Smooth muscle cell (in vitro differentiated cells): ENCODE results near the gene GTF2A1L. TPM values are rescaled to one million over a fixed set of nuclear protein-coding genes. Genes with fewer than 3 reads are reported as not detected.

ENCODE experiments used
- DNase-seq: peaks from one replicate; lab custom pipeline; 2025; ENCODE audit not compliant: unreplicated experiment; lab: John Stamatoyannopoulos, UW
- H2AFZ ChIP-seq: fragments of 200-600 bp; sonication (generic); 2 replicates; pipeline ENCODE4 v1.6.0; 2016; ENCODE audit warnings: antibody characterized with exemption, low read depth, mild to moderate bottlenecking
- H3F3A ChIP-seq: fragments of 200-600 bp; sonication (generic); 2 replicates; pipeline ENCODE4 v1.6.0; 2017; ENCODE audit warnings: antibody characterized with exemption, low read depth
- H3K27ac ChIP-seq: fragments of 200-600 bp; sonication (generic); 2 replicates; pipeline ENCODE4 v1.5.1; 2016; ENCODE audit warnings: low read depth, mild to moderate bottlenecking
- H3K27me3 ChIP-seq: fragments of 200-600 bp; sonication (generic); 2 replicates; pipeline ENCODE4 v1.6.1; 2016; ENCODE audit warnings: low read depth, mild to moderate bottlenecking
- H3K36me3 ChIP-seq: fragments of 200-600 bp; sonication (generic); 2 replicates; pipeline ENCODE4 v1.5.1; 2016; ENCODE audit warnings: low read depth
- H3K4me1 ChIP-seq: fragments of 200-600 bp; sonication (generic); 2 replicates; pipeline ENCODE4 v1.5.1; 2016; ENCODE audit warnings: low read depth
- H3K4me2 ChIP-seq: fragments of 200-600 bp; sonication (generic); 2 replicates; pipeline ENCODE4 v1.6.0; 2016; ENCODE audit warnings: mild to moderate bottlenecking
- H3K4me3 ChIP-seq: fragments of 200-600 bp; sonication (generic); 2 replicates; pipeline ENCODE4 v1.5.1; 2016; ENCODE audit warnings: mild to moderate bottlenecking
- H3K79me2 ChIP-seq: fragments of 200-600 bp; sonication (generic); 2 replicates; pipeline ENCODE4 v1.6.0; 2016; ENCODE audit warnings: low read depth, mild to moderate bottlenecking
- H3K9ac ChIP-seq: fragments of 200-600 bp; sonication (generic); 2 replicates; pipeline ENCODE4 v1.6.0; 2016; ENCODE audit warnings: low read depth
- H3K9me3 ChIP-seq: fragments of 200-600 bp; sonication (generic); replicated peaks from 2 replicates; pipeline ENCODE4 v1.5.1; 2016; ENCODE audit warnings: low read depth
- H4K20me1 ChIP-seq: fragments of 200-600 bp; sonication (generic); 2 replicates; pipeline ENCODE4 v1.6.0; 2016; ENCODE audit warnings: low read depth
- polyA plus RNA-seq: library from polyadenylated mRNA; unstranded; fragments of >200 nt; fragmentation: Nextera tagmentation; extraction: Ambion mirVana; gene quantifications from 2 replicates; pipeline ENCODE4 v1.2.1, GENCODE V29; 2016
- small RNA-seq: library from RNA; depleted of rRNA; stranded (forward); fragments of <200 nt; gene quantifications from one replicate; pipeline ENCODE3, GENCODE V24; 2014
- total RNA-seq: library from RNA; depleted of rRNA; stranded (reverse); fragments of >200 nt; gene quantifications from 2 replicates; pipeline ENCODE4 v1.2.3, GENCODE V29; 2014
- TF ChIP-seq, protein P1 (sequence below): fragments of 200-600 bp; sonication (generic); IDR thresholded peaks from 2 replicates; pipeline ENCODE4 v1.5.1; 2017; ENCODE audit warnings: borderline replicate concordance, mild to moderate bottlenecking, antibody characterized with exemption; ENCODE audit not compliant: insufficient read depth, poor library complexity, severe bottlenecking

GTF2A1L gene
- total and polyA plus RNA-seq, 2 experiments from 2014 or later, result 3.0 to 12.6 TPM

GRCh38 chr2:48728840-48729239, 111.2 kb downstream of the GTF2A1L start:
- H4K20me1 ChIP-seq, result no peaks in the 10 kb centered on the region
- H3K9me3 ChIP-seq, result no peaks in the 10 kb centered on the region
- no peak overlapping the region for H2AFZ ChIP-seq
- H3K4me3 ChIP-seq, result no peak overlapping the region
- DNase-seq, result no peak
- no peak overlapping the region for H3K27ac ChIP-seq
- H3K27me3 ChIP-seq, result peaks cover 3% of the 10 kb centered on the region
- H3K4me2 ChIP-seq, result no peak overlapping the region
- H3K79me2 ChIP-seq, result no peaks in the 10 kb centered on the region
- no peak overlapping the region for H3K9ac ChIP-seq
- no peaks in the 10 kb centered on the region for H3K36me3 ChIP-seq
- TF ChIP-seq, protein P1, sequence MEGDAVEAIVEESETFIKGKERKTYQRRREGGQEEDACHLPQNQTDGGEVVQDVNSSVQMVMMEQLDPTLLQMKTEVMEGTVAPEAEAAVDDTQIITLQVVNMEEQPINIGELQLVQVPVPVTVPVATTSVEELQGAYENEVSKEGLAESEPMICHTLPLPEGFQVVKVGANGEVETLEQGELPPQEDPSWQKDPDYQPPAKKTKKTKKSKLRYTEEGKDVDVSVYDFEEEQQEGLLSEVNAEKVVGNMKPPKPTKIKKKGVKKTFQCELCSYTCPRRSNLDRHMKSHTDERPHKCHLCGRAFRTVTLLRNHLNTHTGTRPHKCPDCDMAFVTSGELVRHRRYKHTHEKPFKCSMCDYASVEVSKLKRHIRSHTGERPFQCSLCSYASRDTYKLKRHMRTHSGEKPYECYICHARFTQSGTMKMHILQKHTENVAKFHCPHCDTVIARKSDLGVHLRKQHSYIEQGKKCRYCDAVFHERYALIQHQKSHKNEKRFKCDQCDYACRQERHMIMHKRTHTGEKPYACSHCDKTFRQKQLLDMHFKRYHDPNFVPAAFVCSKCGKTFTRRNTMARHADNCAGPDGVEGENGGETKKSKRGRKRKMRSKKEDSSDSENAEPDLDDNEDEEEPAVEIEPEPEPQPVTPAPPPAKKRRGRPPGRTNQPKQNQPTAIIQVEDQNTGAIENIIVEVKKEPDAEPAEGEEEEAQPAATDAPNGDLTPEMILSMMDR, result no peak
- peaks cover 7% of the 10 kb centered on the region for H3K4me1 ChIP-seq
- H3F3A ChIP-seq, result no peaks in the 10 kb centered on the region

Small RNA genes within 50 kb of the gene (small RNA-seq; reads per million reads assigned to genes)
- gene TPT1P11, result 0.11 reads per million

Other genes starting within 250 kb of the GTF2A1L start
- gene PPP1R21, start 177.1 kb upstream of the GTF2A1L start, total RNA-seq, result 16.1 and 18.4 TPM in 2 replicates
- gene PPP1R21, start 177.1 kb upstream of the GTF2A1L start, polyA plus RNA-seq, result 11.5 and 15.7 TPM in 2 replicates
- gene STON1, start 87.7 kb upstream of the GTF2A1L start, total RNA-seq, result 56.6 and 60.3 TPM in 2 replicates
- 13.8 and 15.3 TPM in 2 replicates for gene STON1, start 87.7 kb upstream of the GTF2A1L start, polyA plus RNA-seq
- 0.27 TPM in 1 of 2 replicates, not detected in the other for gene LHCGR, start 137.9 kb downstream of the GTF2A1L start, total RNA-seq
- 0.19 TPM in 1 of 2 replicates, not detected in the other for gene LHCGR, start 137.9 kb downstream of the GTF2A1L start, polyA plus RNA-seq